Spleen (tissue), 7 donors: ENCODE data around the gene PTPRN2.

Experiments used
- POLR2A ChIP-seq, 3 donors: fragments of 450-650 bp; IDR thresholded peaks; one replicate each; pipeline ENCODE4 v1.5.1; 2017; ENCODE audit warnings: antibody characterized with exemption in 3 of 3, mild to moderate bottlenecking in 1 of 3
- POLR2AphosphoS5 ChIP-seq, 3 donors: sonication (generic); formaldehyde crosslinking; IDR thresholded peaks; one replicate each; pipeline ENCODE4 v1.5.1; 2017; ENCODE audit warnings: antibody characterized with exemption in 3 of 3
- TF ChIP-seq, protein P1 (sequence below), 11 experiments: fragments of 200-600 bp in 7 of 11; fragments of 450-650 bp in 4 of 11; sonication (generic) in 4 of 11; IDR thresholded peaks in 8 of 11; conservative IDR thresholded peaks in 3 of 11; 1 replicate in 7 of 11; 2 replicates in 4 of 11; pipeline versions ENCODE4 v1.4.0 to v1.8.0; 2016 to 2021; ENCODE audit warnings: antibody characterized with exemption in 11 of 11, inconsistent platforms in 4 of 11, mild to moderate bottlenecking in 1 of 11
- donor health status: DM: no; HTN: no; CAD: no; lungs with moderate emphysema.
- donor health status: DM: no; HTN: no; CAD: no.
- donor health status: DM: no; HTN: no; CAD: no.

DNA sequence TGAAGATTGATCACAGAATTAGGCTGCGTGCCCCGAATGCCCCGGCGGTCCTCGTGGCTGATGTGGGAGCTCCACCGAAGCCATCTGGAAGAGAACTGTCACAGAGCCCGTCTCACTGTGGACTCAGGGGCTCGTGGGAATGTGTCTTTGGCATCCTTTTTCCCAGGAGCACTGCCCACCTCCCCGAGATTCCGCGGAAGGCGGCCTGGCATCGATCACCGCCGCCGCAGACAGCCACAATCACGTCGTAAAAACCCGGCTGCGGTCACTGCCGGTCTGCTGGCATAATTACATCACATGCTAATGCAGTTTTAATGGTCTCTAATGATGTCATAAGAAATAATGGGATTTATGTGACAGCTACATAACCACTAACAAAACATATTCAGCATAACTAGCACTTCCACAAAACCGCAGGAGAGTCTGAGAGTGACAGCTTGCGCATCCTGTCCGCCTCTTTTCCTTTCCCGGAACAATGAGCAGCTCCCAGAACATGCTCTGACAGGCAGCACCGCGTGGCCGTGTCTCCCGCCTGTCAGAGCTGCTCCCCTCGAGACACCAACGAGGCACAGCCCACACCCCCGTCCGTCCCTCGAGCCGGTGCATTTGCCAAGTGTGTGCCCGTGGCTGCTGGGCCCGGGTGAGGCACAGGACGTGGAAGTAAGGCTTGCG, 490.0 kb downstream of the PTPRN2 start:
- TF ChIP-seq, protein P1, sequence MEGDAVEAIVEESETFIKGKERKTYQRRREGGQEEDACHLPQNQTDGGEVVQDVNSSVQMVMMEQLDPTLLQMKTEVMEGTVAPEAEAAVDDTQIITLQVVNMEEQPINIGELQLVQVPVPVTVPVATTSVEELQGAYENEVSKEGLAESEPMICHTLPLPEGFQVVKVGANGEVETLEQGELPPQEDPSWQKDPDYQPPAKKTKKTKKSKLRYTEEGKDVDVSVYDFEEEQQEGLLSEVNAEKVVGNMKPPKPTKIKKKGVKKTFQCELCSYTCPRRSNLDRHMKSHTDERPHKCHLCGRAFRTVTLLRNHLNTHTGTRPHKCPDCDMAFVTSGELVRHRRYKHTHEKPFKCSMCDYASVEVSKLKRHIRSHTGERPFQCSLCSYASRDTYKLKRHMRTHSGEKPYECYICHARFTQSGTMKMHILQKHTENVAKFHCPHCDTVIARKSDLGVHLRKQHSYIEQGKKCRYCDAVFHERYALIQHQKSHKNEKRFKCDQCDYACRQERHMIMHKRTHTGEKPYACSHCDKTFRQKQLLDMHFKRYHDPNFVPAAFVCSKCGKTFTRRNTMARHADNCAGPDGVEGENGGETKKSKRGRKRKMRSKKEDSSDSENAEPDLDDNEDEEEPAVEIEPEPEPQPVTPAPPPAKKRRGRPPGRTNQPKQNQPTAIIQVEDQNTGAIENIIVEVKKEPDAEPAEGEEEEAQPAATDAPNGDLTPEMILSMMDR (IDR thresholded peaks at IDR 0.05 in 8 of 11, conservative IDR thresholded peaks at IDR 0.05 in 3 of 11): no peak
- no peak for TF ChIP-seq POLR2A (IDR thresholded peaks at IDR 0.05)
- no peak for TF ChIP-seq POLR2AphosphoS5 (IDR thresholded peaks at IDR 0.05)
